H9 (cell line): ENCODE results near the gene PRKX. TPM values are rescaled to one million over a fixed set of nuclear protein-coding genes. Genes with fewer than 3 reads are reported as not detected.
"Not testable (repeated sequence)": the region's sequence is repeated elsewhere in the genome, so short reads cannot be mapped to it uniquely, and the experiment has no call there.

Experiments
- DNase-seq: peaks from one replicate; pipeline ENCODE4 v3.0.0-alpha.2; 2017
- H2AFZ ChIP-seq: one replicate; pipeline ENCODE4 v1.6.1; 2013; ENCODE audit warnings: mild to moderate bottlenecking, low read length, control low read depth, moderate library complexity
- H2AK5ac ChIP-seq: 2 replicates; pipeline ENCODE4 v1.6.1; 2013; ENCODE audit warnings: low read length, control low read depth, mixed read lengths; ENCODE audit not compliant: insufficient read length
- H2BK120ac ChIP-seq: one replicate; pipeline ENCODE4 v1.6.1; 2013; ENCODE audit warnings: low read depth, mild to moderate bottlenecking, low read length, control low read depth, inconsistent platforms; ENCODE audit not compliant: poor library complexity, severe bottlenecking
- H2BK12ac ChIP-seq: 2 replicates; pipeline ENCODE4 v1.6.1; 2013; ENCODE audit warnings: low read length, control low read depth, mixed read lengths, low read depth; ENCODE audit not compliant: insufficient read length
- H2BK15ac ChIP-seq: 2 replicates; pipeline ENCODE4 v1.6.1; 2013; ENCODE audit warnings: low read depth, low read length, control low read depth
- H2BK20ac ChIP-seq: one replicate; pipeline ENCODE4 v1.6.1; 2013; ENCODE audit warnings: low read depth, mild to moderate bottlenecking, low read length, control low read depth, inconsistent platforms; ENCODE audit not compliant: poor library complexity, severe bottlenecking
- H2BK5ac ChIP-seq: 2 replicates; pipeline ENCODE4 v1.6.1; 2013; ENCODE audit warnings: low read length, control low read depth, mixed read lengths; ENCODE audit not compliant: insufficient read length
- H3K14ac ChIP-seq: 2 replicates; pipeline ENCODE4 v1.6.1; 2013; ENCODE audit warnings: low read length, control low read depth; ENCODE audit not compliant: insufficient read depth
- H3K18ac ChIP-seq: 2 replicates; pipeline ENCODE4 v1.6.1; 2013; ENCODE audit warnings: low read depth, mild to moderate bottlenecking, mixed read lengths, low read length, control low read depth; ENCODE audit not compliant: insufficient read length
- H3K23ac ChIP-seq: 2 replicates; pipeline ENCODE4 v1.6.1; 2013; ENCODE audit warnings: low read length, control low read depth, mixed read lengths, low read depth; ENCODE audit not compliant: insufficient read length
- H3K23me2 ChIP-seq: 2 replicates; pipeline ENCODE4 v1.6.1; 2013; ENCODE audit warnings: low read depth, mild to moderate bottlenecking, mixed read lengths, low read length, control low read depth; ENCODE audit not compliant: insufficient read length, poor library complexity, severe bottlenecking
- H3K27ac ChIP-seq: 2 replicates; pipeline ENCODE4 v1.5.1; 2013; ENCODE audit warnings: low read length, control low read depth, mixed read lengths, low read depth; ENCODE audit not compliant: insufficient read length
- H3K27me3 ChIP-seq: 2 replicates; pipeline ENCODE4 v1.6.1; 2013; ENCODE audit warnings: low read length, control low read depth, inconsistent platforms; ENCODE audit not compliant: insufficient read depth
- H3K4ac ChIP-seq: 2 replicates; pipeline ENCODE4 v1.6.1; 2013; ENCODE audit warnings: low read depth, mild to moderate bottlenecking, control low read depth, inconsistent platforms, low read length, moderate library complexity
- H3K4me1 ChIP-seq: 2 replicates; pipeline ENCODE4 v1.6.1; 2013; ENCODE audit warnings: low read length, control low read depth, inconsistent platforms; ENCODE audit not compliant: insufficient read depth
- H3K4me2 ChIP-seq: 2 replicates; pipeline ENCODE4 v1.6.1; 2013; ENCODE audit warnings: low read length, control low read depth, mixed read lengths; ENCODE audit not compliant: insufficient read length, insufficient read depth
- H3K56ac ChIP-seq: 2 replicates; pipeline ENCODE4 v1.6.1; 2013; ENCODE audit warnings: low read depth, mild to moderate bottlenecking, mixed read lengths, low read length, control low read depth; ENCODE audit not compliant: insufficient read length
- H3K79me1 ChIP-seq: 2 replicates; pipeline ENCODE4 v1.6.1; 2013; ENCODE audit warnings: low read depth, mild to moderate bottlenecking, moderate library complexity, low read length, control low read depth, inconsistent platforms; ENCODE audit not compliant: insufficient read depth, poor library complexity, severe bottlenecking
- H3K79me2 ChIP-seq: 2 replicates; pipeline ENCODE4 v1.6.1; 2013; ENCODE audit warnings: low read length, control low read depth, inconsistent platforms; ENCODE audit not compliant: insufficient read depth
- H3K9ac ChIP-seq: 2 replicates; pipeline ENCODE4 v1.6.1; 2013; ENCODE audit warnings: low read length, control low read depth, mixed read lengths; ENCODE audit not compliant: insufficient read length; ENCODE audit errors: extremely low read depth
- H3K9me3 ChIP-seq: one replicate; pipeline ENCODE4 v1.6.1; 2013; ENCODE audit warnings: low read depth, low read length, inconsistent platforms; ENCODE audit not compliant: control insufficient read depth
- H3T11ph ChIP-seq: one replicate; pipeline ENCODE4 v1.6.1; 2013; ENCODE audit warnings: mild to moderate bottlenecking, low read length, control low read depth, inconsistent platforms
- H4K20me1 ChIP-seq: one replicate; pipeline ENCODE4 v1.6.1; 2013; ENCODE audit not compliant: control insufficient read depth, insufficient read length, insufficient read depth
- H4K5ac ChIP-seq: 2 replicates; pipeline ENCODE4 v1.6.1; 2013; ENCODE audit warnings: low read depth, mild to moderate bottlenecking, mixed read lengths, low read length, control low read depth; ENCODE audit not compliant: insufficient read length
- H4K8ac ChIP-seq: replicated peaks from 2 replicates; pipeline ENCODE4 v1.6.1; 2013; ENCODE audit warnings: low read length, control low read depth, mixed read lengths, low read depth; ENCODE audit not compliant: insufficient read length
- H4K91ac ChIP-seq: 2 replicates; pipeline ENCODE4 v1.6.1; 2013; ENCODE audit warnings: low read depth, mild to moderate bottlenecking, moderate library complexity, mixed read lengths, low read length, control low read depth; ENCODE audit not compliant: insufficient read length
- H3K27ac Mint-ChIP-seq, 3 experiments: 2 replicates in 2 of 3; 3 replicates in 1 of 3; pipeline ENCODE4 v1.8.0; 2020 to 2021; ENCODE audit warnings: mixed read lengths in 3 of 3, mild to moderate bottlenecking in 1 of 3, moderate library complexity in 1 of 3
- H3K27me3 Mint-ChIP-seq: 2 replicates; pipeline ENCODE4 v1.8.0; 2021; ENCODE audit warnings: low read depth, mild to moderate bottlenecking, moderate library complexity, mixed read lengths
- H3K36me3 Mint-ChIP-seq, 3 experiments: 2 replicates in 2 of 3; 3 replicates in 1 of 3; pipeline ENCODE4 v1.8.0; 2020 to 2021; ENCODE audit warnings: low read depth in 3 of 3, mixed read lengths in 3 of 3; ENCODE audit not compliant: insufficient read depth in 1 of 3
- H3K4me1 Mint-ChIP-seq, 2 experiments: 2 replicates each; pipeline ENCODE4 v1.8.0; 2020; ENCODE audit warnings: mixed read lengths in 2 of 2
- H3K4me3 Mint-ChIP-seq, 2 experiments: 2 replicates in 1 of 2; 3 replicates in 1 of 2; pipeline ENCODE4 v1.8.0; 2020 to 2021; ENCODE audit warnings: mild to moderate bottlenecking in 2 of 2, mixed read lengths in 2 of 2, moderate library complexity in 1 of 2
- H3K9me3 Mint-ChIP-seq, 2 experiments: 2 replicates in 1 of 2; 3 replicates in 1 of 2; pipeline ENCODE4 v1.8.0; 2020; ENCODE audit warnings: mild to moderate bottlenecking in 2 of 2, mixed read lengths in 2 of 2, moderate library complexity in 1 of 2
- CTCF ChIP-seq: fragments of 200-600 bp; sonication (generic); conservative IDR thresholded peaks from 3 replicates; pipeline ENCODE4 v1.8.0; 2021; ENCODE audit warnings: antibody characterized with exemption, mild to moderate bottlenecking
- WGBS: extraction: QIAGEN DNeasy Blood & Tissue Kit; methylation state at CpG from one replicate; pipeline ENCODE4 v1.1.7; 2013; ENCODE audit warnings: missing lambda C conversion rate, low lambda C conversion rate, mixed read lengths; ENCODE audit not compliant: insufficient read length; ENCODE audit errors: extremely low coverage; 5-methylcytosine and 5-hydroxymethylcytosine counted together
- total RNA-seq: library from RNA; stranded (reverse); gene quantifications from 2 replicates; pipeline ENCODE4 v1.2.1, GENCODE V29; 2021

PRKX gene
- total RNA-seq, 1 experiment from 2014 or later = 108 TPM

GRCh38 chrX:3738509-3738908, 25.1 kb upstream of the PRKX start:
- Histone ChIP-seq H2AK5ac (no peak overlapping the region), H3K18ac (no peak overlapping the region), H2BK15ac (no peak overlapping the region), H2AFZ (no peak overlapping the region), H3K9me3 (no peaks in the 10 kb centered on the region), H3K27me3 (no peaks in the 10 kb centered on the region), H2BK120ac (no peak overlapping the region), H4K8ac (no peak overlapping the region), H3K4ac (no peak overlapping the region), H3K14ac (no peak overlapping the region), H2BK12ac (no peak overlapping the region), H2BK20ac (no peak overlapping the region), H2BK5ac (no peak overlapping the region), H3K9ac (no peak overlapping the region), H4K91ac (no peak overlapping the region), H4K20me1 (no peaks in the 10 kb centered on the region), H3T11ph (no peak overlapping the region), H3K79me2 (no peaks in the 10 kb centered on the region), H3K23me2 (no peaks in the 10 kb centered on the region), H3K27ac (no peak overlapping the region), H3K79me1 (no peaks in the 10 kb centered on the region), H3K4me1 (no peaks in the 10 kb centered on the region), H3K56ac (no peak overlapping the region), H3K4me2 (no peak overlapping the region), H4K5ac (no peak overlapping the region), H3K23ac (no peak overlapping the region)
- H3K9me3 Mint-ChIP-seq = peaks cover 9 to 11% of the 10 kb centered on the region in 2 experiments
- TF ChIP-seq CTCF = no peak
- no peak overlapping the region for H3K4me3 Mint-ChIP-seq
- H3K27me3 Mint-ChIP-seq = peaks cover 4% of the 10 kb centered on the region; the same call in 1 of the 2 replicates
- peaks cover 0 to 2% of the 10 kb centered on the region in 2 experiments; a peak in 1 of 4 replicates for H3K4me1 Mint-ChIP-seq
- H3K36me3 Mint-ChIP-seq = peaks cover 0 to 11% (median 9%) of the 10 kb centered on the region in 3 experiments; a peak in 3 of 7 replicates
- no peak for DNase-seq
- no peak overlapping the region for H3K27ac Mint-ChIP-seq

- not testable (repeated sequence) for H3K14ac ChIP-seq, H2BK12ac ChIP-seq, H2AK5ac ChIP-seq, H3T11ph ChIP-seq, H3K4me3 Mint-ChIP-seq, H3K23me2 ChIP-seq, H3K79me1 ChIP-seq, H2BK120ac ChIP-seq, H3K56ac ChIP-seq, H3K9me3 ChIP-seq, H3K27ac Mint-ChIP-seq, H4K20me1 ChIP-seq, H2BK15ac ChIP-seq, H3K9ac ChIP-seq, H3K4ac ChIP-seq, H3K4me1 ChIP-seq, H2AFZ ChIP-seq, H4K91ac ChIP-seq, H2BK5ac ChIP-seq, H3K27me3 Mint-ChIP-seq, H3K18ac ChIP-seq, H4K5ac ChIP-seq, H3K4me2 ChIP-seq, H4K8ac ChIP-seq, H2BK20ac ChIP-seq, H3K23ac ChIP-seq, DNase-seq, H3K4me1 Mint-ChIP-seq, H3K27me3 ChIP-seq, H3K27ac ChIP-seq, H3K79me2 ChIP-seq
- no CpG with 5 or more reads among the region's 11 CpGs for WGBS
- Mint-ChIP-seq H3K36me3 (peaks cover 0 to 11% (median 9%) of the 10 kb centered on the region in 3 experiments; a peak in 3 of 7 replicates), H3K9me3 (peaks cover 9 to 11% of the 10 kb centered on the region in 2 experiments)
Observed at GRCh38 chrX:3736536-3736935, 23.1 kb upstream of the PRKX start.
